ENCODE measurements around the gene SLX4IP. TPM values are rescaled to one million over a fixed set of nuclear protein-coding genes. Genes with fewer than 3 reads are reported as not detected.

SLX4IP gene
- total RNA-seq, result 3.0 and 5.3 TPM in 2 replicates

GRCh38 chr20:10434832-10435812 is at the start of gene SLX4IP:
TSS of gene SLX4IP (plus strand) at chr20:10435305. CDS start at chr20:10458205, 22,900 bp downstream.

DNA sequence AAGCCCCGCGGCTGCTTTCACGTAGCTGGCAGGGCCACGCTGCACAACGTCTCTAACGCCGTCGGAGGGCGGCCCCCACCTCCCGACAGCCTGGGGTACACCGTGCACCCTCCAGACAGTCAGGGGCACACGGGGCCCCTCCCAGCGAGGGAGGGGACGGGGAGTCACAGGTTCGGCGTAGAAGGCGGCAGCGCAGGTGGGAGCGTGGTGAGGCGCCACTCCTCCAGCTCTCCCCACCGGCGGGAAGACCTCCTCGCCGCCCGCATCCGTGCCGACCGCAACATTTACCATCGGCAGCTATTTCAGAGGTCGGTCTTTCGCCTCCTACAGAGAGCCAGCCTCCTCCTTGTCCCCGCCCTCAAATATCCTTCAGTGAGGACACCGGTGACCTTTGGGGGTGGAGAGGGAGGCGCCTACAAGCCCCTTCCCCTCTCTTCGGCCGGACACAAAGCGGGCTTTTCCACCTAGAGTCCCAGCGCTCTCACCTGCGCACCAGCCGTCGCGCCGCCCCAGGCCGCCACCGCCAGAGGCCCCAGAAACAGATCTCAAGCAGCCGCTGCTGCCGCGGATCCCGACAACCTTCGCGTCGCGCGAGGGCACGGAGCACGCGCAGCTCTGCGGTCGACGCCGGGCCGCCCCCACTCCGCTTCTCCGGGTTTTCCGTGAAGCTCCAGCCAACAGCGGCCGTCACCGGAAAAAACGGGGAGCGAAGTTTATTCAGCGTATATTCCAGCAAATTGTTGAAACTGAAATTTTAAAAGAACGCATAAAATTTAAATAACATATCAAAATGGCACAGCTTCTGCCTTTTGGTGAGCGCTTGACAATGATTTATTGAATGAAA is 1.3 kb upstream of the SLX4IP start, which contains the start of gene MKKS:
Gene MKKS, minus strand, starts transcription at position 600 of the 844 bp plus-strand sequence. CDS start 20,708 bp downstream, outside the sequence.

GRCh38 chr20:10673842-10674683 is 239.0 kb downstream of the SLX4IP start, which contains the start of gene JAG1:
TSS of gene JAG1 (minus strand) at chr20:10673999. CDS start at chr20:10673530, 469 bp downstream.

Other genes starting within 250 kb of the SLX4IP start
- gene SNAP25, start 216.5 kb upstream of the SLX4IP start, total RNA-seq, result 6.6 and 28.2 TPM in 2 replicates
- gene MKKS, start 1.1 kb upstream of the SLX4IP start, total RNA-seq, result 8.4 and 12.6 TPM in 2 replicates
- gene JAG1, start 238.7 kb downstream of the SLX4IP start, total RNA-seq, result 12.5 and 16.3 TPM in 2 replicates

All from epithelial cell of alveolus of lung (primary cell).